ENCODE results near the gene ITPR2. TPM values are rescaled to one million over a fixed set of nuclear protein-coding genes. Genes with fewer than 3 reads are reported as not detected.

Gene ITPR2
- total and polyA plus RNA-seq, 2 of the 13 experiments (the other 11 are each of a cell fraction or from before 2014, with no cell fraction given) = 31.9 to 81.9 TPM

DNA sequence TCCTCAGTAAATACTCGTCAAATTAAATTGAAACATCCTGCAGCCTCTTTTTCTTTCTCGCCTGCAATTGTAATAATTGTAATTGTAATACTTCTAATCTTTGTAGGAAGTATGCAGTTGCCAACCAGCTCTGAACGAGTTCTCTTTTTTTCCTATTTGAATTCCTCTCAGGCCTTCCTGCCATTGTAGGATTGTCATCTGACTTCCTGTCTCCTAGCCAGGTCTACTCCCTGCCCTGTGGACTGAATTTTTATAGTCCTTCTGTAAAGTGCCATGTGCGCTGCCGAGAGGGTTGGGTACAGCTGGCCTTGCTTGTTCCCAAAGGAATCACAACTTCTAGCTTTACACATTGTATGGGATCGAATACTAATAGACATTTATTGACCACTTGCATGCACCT lies 454.3 kb downstream of the ITPR2 start (continued):
- no peak for TF ChIP-seq ELK4 (CRISPR knock-in tag; IDR thresholded peaks at IDR 0.05; ENCODE audit: borderline replicate concordance)

DNA sequence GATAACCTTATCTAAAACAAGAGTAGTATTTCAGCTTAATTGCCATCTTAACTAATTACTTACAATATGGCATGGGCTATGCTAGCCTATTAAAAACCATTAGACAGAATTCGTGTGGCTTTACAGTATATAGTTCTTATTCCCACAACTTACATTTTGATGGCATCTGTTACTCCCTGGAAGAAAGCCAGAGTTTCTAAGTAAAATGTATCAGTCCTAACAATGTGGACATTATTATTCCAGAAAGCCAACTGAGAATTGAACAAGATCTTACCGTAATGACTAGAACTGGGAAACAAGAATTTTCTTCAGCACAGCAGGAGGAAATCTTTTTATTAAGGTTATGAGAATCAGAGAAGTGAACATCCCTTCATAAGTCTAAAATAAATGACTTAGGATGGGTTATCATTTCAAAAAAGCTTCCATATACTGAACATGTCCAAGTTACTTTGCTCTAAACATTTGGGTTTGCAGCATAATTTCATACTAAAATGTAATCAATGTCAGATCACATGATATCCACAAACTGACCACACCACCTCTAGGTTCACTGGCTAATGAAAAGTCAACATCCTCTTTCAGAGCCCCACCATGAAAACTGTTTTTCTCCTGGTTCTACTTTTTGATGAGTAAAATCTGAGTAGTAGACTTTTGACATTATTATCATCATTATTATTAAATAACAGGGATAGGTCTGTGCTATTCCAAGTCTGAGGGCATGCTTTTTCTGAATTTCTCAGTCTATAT lies 457.9 kb downstream of the ITPR2 start:
- no peak overlapping the region for H3K27ac ChIP-seq (ENCODE audit: extremely low read length, insufficient read depth, low read length)
- ChIA-PET CTCF (ENCODE audit: low intra/inter-chr PET ratio, low total read pairs) (no interaction called here), POLR2A (no interaction called here)
- in situ Hi-C loops (cut with HindIII; ENCODE audit: extremely low pct_ligation_motif_present, low pct_unique_long_range_greater_than_20kb) = no loop called here
- peaks cover 4 to 33% of the 10 kb centered on the region in 2 experiments; a peak in 3 of 5 replicates for H3K36me3 ChIP-seq (replicated peaks in 1 of 2; ENCODE audit: control insufficient read depth in 1 of 2, insufficient read depth in 2 of 2, low read length in 2 of 2)
- H3K27me3 ChIP-seq (ENCODE audit: control insufficient read depth in 1 of 2, insufficient read depth in 2 of 2, low read length in 2 of 2) = no peaks in the 10 kb centered on the region
- no peak for ATAC-seq
- no peak overlapping the region for H3K9ac ChIP-seq (ENCODE audit: insufficient read depth, low read depth, low read length)
- no peak overlapping the region for H3K4me3 ChIP-seq (replicated peaks in 1 of 3; ENCODE audit: insufficient read depth in 1 of 3, low read depth in 2 of 3, low read length in 3 of 3)
- no peaks in the 10 kb centered on the region for H3K4me1 ChIP-seq (ENCODE audit: insufficient read depth, low read length)
- H2AFZ ChIP-seq (ENCODE audit: low read length) = no peak overlapping the region
- intact Hi-C loops (cut with micrococcal nuclease; ENCODE audit: unreplicated experiment) = no loop called here
- H4K20me1 ChIP-seq (ENCODE audit: insufficient read depth, low read length) = no peaks in the 10 kb centered on the region
- H3K9me3 ChIP-seq (ENCODE audit: low read length) = no peaks in the 10 kb centered on the region
- BruUV-seq (replicated peaks) = no TSS peak
- DNase-seq (ENCODE audit: low spot score) = no peak
- no peaks in the 10 kb centered on the region for H3K79me2 ChIP-seq (ENCODE audit: insufficient read depth, low read length)
- H3K4me2 ChIP-seq (ENCODE audit: low read depth, low read length) = no peak overlapping the region
- FAIRE-seq = no peak
- WGBS (ENCODE audit: low lambda C conversion rate) = 93% methylated on average over 2 of the region's 2 CpGs
- TF ChIP-seq ZNF510 (CRISPR knock-in tag; IDR thresholded peaks at IDR 0.05; ENCODE audit: low read depth) (no peak), SP140L (CRISPR knock-in tag; IDR thresholded peaks at IDR 0.05; ENCODE audit: borderline replicate concordance) (no peak), ZNF891 (CRISPR knock-in tag; IDR thresholded peaks at IDR 0.05) (no peak), ZNF451 (CRISPR knock-in tag; IDR thresholded peaks at IDR 0.05) (no peak), MTF1 (CRISPR knock-in tag; IDR thresholded peaks at IDR 0.05) (no peak), TBX3 (IDR thresholded peaks at IDR 0.05; ENCODE audit: borderline replicate concordance) (no peak), PHF21A (CRISPR knock-in tag; IDR thresholded peaks at IDR 0.05) (no peak), SSRP1 (CRISPR knock-in tag; IDR thresholded peaks at IDR 0.05) (no peak), THAP11 (CRISPR knock-in tag; IDR thresholded peaks at IDR 0.05) (no peak), YEATS4 (CRISPR knock-in tag; IDR thresholded peaks at IDR 0.05; ENCODE audit: borderline replicate concordance) (no peak), IKZF4 (CRISPR knock-in tag; IDR thresholded peaks at IDR 0.05; ENCODE audit: borderline replicate concordance, low read depth, not compliant biosample characterization) (no peak), ZNF574 (CRISPR knock-in tag; IDR thresholded peaks at IDR 0.05) (no peak), ZNF800 (CRISPR knock-in tag; IDR thresholded peaks at IDR 0.05) (no peak)
- TF ChIP-seq, protein P1, sequence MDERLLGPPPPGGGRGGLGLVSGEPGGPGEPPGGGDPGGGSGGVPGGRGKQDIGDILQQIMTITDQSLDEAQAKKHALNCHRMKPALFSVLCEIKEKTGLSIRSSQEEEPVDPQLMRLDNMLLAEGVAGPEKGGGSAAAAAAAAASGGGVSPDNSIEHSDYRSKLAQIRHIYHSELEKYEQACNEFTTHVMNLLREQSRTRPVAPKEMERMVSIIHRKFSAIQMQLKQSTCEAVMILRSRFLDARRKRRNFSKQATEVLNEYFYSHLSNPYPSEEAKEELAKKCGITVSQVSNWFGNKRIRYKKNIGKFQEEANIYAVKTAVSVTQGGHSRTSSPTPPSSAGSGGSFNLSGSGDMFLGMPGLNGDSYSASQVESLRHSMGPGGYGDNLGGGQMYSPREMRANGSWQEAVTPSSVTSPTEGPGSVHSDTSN (CRISPR knock-in tag; IDR thresholded peaks at IDR 0.05) = no peak
